UCSD-AML1 (cell line): ENCODE measurements around the gene KCTD5.

Experiments used
- DNase-seq: peaks from one replicate; lab custom pipeline; 2025; ENCODE audit not compliant: unreplicated experiment; lab: John Stamatoyannopoulos, UW

KCTD5 gene

GRCh38 chr16:2708955-2709587, 26.7 kb downstream of the KCTD5 start:
- DNase-seq, result no peak

DNA sequence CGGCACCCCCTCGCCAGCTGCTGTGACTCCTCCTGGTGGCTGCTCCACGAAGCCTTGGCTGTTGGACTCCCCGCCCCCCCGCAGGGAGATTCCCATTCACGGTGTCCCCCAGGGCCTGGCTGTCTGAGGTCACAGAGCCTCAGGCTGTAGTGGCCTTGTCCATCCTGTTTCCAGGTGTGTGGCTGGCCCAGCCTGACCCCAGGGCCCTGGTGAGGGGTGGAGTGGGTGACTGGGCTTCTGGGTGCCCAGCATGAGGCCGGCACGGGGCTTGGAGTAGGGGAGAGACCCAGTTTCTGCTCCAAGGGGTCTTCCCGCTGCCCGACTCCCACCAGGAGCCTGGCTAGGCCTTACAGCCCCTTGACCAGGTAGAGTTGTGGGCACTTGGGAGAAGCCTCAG, 27.3 kb downstream of the KCTD5 start:
- DNase-seq, result no peak

- no peak for DNase-seq
Observed at GRCh38 chr16:2710021-2710710, 27.8 kb downstream of the KCTD5 start.

DNA sequence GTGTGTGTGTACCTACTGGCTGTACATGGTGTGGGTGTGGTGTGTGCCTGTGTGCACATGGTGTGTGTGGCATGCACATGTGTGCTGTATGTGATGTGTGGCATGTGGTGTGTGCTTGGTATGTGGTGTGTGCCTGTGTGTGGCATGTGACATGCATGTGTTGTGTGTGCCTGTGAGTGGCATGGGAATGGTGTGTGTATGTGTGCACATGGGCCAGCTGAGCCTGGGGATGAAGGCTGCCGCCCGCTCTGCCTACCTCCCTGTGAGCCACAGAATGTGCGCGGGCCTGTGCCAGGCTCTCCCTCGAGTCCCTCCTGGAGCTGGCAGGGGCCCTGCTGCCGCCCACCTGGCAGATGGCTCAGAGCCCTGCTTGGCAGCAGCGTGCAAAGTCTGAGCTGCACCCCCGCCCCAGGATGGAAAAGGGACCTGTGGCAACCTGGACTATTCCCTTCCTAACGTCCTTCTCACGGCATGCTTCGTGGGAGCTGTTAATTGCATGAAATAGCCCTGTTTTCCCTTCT, 28.4 kb downstream of the KCTD5 start:
- no peak for DNase-seq

DNA sequence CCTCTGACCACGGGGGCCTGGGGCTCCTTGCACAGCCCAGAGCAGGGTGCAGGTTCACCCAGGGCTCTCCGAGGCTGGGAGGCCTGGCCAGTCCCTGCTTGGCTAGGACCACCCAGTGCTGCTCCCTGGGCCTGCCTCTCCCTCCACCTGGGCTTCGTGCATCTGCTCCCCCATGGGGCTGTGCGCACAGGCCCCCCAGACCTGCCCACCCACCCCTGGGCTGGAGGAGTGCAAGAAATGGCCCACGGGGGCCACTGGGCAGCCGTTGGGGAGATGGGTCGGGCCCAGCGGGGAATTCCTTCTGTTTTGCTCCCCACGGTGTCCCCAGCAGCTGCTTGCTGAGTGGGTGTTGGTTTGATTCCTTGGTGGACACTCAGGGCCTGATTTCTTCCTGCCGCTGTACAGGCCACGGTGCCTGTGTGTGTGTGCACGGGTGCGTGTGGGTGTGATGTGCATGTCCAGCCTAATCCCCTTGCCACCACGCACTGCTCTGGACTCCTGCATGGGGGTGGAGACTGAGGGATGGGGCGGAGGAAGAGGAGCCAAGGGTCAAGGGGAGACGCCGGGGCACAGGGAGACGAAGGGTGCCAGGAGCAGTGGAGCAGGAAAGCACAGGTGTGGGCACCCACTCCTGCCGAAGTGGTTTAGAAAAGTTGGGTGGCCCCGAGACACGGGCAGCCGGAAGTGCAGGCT, 29.2 kb downstream of the KCTD5 start:
- DNase-seq, result no peak

DNA sequence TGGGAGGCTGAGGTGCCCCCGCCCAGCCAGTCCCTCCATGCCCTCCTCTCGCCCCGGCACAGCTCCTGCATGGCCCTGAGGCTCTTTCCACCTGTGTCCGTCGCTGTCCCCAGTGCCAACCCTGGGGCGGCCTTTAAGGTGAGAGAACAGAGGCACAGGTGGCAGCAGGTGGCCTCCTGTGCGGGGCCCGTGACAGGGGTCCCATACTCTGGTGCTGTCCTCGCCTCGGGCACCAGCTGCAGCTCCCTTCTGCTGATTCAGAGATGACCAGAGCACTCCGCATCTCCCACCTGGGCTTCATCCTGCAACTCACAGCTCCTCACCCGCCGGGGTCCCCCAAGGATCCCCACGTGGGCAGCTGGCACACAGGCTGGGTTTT, 29.7 kb downstream of the KCTD5 start:
- DNase-seq, result no peak

GRCh38 chr16:2712546-2712945, 30.2 kb downstream of the KCTD5 start:
- no peak for DNase-seq

- DNase-seq, result peak; percentile 52
Observed at GRCh38 chr16:2713523-2713922, 31.2 kb downstream of the KCTD5 start.

GRCh38 chr16:2713985-2714774, 31.9 kb downstream of the KCTD5 start:
- no peak for DNase-seq

DNA sequence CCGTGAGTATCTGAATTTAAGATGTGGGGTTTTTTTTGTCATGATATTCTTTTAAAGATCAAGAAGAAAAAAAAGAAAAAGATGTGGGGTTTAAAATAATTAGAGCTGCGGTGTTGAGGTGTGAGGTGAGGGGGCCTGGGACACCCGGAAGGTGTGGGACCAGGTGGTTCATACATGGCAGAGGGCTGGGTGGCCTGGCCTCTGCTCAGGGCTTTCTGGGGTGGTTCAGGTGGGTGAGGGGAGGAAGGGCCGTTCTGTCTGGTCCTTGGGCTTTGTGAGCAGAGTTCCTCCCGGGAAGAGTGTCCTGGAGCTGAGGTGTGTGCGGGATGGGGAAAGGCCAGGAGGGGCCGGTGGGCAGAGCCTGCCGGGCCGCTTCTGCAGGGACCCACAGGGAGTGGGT, 32.7 kb downstream of the KCTD5 start:
- DNase-seq, result no peak

DNA sequence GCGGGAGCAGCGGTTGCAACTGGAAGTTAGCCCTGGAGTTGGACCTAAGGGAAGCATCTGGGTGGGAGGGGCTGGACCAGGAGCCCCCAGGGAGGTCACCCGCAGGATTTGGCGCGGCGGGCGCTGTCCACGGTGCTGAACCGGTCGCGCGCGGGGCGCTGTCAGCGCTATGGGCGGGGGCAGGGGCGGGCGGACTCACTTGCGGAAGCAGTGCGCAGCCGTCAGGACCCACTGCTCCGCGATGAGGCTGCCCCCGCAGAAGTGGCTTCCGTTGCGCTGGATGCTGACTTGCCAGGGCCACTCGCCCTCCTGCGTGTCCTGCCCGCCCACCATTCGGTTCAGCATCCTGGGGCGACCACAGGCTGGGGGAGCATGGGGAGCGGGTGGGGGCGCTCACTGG, 33.2 kb downstream of the KCTD5 start:
- peak; percentile 86 for DNase-seq

DNA sequence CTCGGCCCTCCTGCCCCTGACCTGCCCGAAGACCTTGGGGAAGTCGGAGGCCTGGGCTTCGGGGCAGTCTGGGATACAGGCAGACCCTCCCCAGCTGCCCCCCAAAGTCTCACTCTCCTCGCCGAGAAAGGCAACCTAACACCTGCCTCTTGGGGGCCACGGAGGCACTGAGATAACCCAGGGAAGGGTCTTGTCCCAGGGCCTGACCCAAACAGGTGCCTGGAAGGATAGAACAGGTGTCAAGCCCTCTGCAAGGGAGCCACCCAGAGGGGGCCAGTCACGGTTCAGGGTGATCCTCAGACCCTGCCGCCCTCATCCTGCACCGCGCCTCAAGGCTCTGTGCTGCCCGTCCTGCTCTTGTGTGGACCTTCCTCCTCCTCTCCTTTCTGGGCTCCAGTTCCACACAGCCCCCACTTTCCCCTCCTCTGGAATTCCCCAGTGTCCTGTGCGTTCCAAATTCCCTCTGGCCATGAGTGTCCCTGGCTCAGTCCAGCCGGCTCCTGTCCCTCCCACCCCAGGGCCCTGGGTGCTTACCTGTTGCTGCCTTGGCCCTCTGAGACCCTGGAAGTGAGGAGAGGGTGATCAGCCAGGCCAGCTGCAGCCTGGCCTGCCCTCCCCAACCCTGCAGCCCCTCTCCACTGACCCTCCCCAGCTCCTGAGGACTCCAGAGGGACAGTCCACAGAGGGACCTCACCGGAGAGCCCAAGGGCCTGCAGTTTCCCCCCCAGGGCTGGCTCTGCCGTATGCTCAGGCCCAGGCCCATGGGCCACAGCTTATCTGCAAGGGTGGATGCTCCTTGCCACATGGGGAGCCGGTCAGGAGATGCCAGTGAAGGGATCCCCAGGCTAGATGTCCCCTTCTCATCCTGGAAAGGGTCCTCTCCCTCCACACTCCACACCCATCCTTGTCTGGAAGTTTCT, 33.9 kb downstream of the KCTD5 start:
- DNase-seq, result no peak

GRCh38 chr16:2716948-2717347, 34.6 kb downstream of the KCTD5 start:
- no peak for DNase-seq

DNA sequence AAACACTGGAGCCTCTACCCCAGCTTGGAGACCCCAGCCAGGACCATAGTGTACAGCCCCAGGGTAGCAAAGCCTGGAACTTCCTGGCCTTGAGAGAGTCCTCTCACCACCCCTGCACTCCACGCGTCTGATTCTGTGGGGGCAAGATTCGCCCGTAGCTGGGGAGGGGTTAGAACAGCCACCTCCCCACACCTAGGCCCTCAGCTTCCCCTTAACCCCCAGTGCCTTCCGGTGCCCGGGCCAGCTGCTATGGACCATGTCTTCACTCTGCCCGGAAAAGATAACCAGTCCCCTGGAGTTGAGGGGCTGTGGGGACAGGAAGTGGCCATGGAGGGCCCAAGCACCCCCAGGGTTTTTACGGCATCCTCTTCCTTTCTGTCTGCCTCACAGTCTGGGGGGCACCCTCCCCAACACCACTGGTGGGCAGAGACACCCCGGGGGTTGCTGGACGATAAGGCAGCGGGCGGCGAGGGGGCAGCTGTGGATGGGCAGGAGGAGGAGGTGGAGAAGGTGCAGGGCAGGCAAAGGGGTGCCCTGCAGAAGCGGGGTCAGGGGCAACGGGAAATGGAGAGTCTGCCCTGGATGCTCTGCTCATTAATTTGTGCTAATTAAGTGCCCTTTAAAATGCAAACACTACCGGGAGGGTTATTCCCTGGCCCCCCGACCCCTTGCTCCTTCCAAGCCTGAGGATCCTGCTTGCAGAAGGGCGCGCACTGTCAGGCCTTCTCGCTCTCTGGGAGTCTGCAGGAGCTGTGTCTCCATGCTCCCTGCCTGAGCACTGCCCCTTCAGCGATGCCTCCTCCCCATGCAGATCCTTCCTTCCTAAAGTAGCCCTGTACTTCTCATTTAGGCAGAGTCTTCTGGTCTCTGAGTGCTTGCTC, 35.3 kb downstream of the KCTD5 start:
- DNase-seq, result peak; percentile 40

DNA sequence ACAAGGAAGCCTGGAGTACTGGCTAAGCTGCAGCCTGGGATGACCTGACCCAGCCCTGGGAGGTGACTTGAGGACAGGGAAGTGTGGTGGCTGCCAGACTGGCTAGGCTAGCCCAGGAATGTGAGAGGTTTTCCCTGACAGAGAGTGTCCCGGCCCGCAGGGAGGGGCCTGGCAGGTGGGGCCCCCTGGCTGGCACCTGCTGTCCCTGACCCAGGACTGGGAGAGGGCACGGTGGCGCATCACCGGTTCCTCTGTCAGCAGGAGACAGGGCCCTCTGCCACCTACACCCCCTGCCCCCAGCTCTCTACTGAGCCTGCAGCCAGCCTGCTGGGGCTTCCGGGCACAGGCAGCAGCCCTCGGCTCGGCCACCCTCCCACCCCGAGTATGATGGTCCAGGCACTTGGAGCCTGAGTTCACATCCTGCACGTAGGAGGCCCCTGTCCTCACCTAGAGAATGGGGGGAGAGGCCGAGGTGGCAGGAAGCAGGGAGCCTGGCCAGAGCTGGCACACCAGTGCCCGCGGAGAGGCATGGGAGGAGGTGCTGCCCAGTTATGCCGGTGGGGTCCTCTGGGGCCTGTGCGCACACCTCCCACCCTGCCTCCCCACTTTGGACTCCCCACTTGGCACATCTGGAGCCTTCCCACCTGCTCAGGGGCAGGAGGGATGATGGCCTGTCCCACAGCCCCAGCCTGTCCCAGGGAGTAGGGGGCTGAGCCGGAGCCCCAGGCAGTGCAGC, 37.2 kb downstream of the KCTD5 start:
- DNase-seq, result no peak

- no peak for DNase-seq
Observed at GRCh38 chr16:2720064-2720457, 37.7 kb downstream of the KCTD5 start, which contains the start of gene PRSS27. PRSS27 (minus strand) TSS chr16:2720224; CDS start chr16:2720160, 64 bp downstream.

DNA sequence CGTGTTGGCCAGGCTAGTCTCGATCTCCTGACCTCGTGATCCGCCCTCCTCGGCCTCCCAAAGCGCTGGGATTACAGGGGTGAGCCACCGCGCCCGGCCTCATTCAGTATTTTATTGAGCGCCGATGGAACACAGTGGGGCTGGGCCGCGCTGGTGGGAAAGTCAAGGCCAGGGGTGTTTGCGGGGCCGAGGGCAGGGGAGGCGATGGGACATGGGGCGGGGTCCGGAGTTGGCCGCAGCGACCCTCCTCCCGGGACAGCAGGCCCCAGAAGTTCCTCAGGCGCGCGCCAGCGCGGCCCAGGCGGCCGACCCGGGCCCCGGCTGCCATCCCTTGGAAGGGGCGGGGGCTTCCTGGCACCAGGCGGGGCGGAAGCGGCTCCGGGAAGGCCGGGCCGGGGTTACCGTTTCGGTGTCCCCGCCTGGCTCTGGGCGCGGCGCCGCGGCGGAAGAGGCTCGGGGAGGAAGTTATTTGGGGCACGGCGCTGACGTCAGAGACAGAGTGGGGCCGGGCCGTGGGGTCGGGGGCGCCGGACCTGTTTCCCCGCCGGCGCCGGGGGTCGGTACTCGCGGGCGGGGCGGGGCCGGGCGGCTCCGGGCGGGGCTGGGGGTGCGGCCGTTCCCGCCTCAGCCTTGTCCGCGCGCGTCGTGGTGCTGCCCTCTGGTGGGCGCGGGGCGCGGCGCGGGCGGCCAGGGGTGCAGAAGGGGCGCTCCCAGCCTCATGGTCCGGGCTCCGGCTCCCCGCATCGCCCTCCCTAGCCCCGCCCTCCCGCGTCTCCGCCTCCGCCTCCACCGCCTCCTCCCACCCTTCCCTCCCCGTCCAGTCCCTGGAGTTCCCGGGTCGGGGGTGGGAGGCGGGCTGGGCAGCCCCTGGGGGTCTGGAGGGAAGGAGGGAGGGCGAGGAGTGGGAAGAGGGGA, 38.7 kb downstream of the KCTD5 start:
- peak; percentile 92 for DNase-seq
